Measurements from ENCODE around the gene CACHD1. TPM values are rescaled to one million over a fixed set of nuclear protein-coding genes. Genes with fewer than 3 reads are reported as not detected.

Gene CACHD1
- total RNA-seq, 5 donors from 2014 or later (not counting 1 experiment from before 2014, with no cell fraction given), result 0.49 to 7.3 (median 2.2) TPM

GRCh38 chr1:64685217-64685616, 215.3 kb downstream of the CACHD1 start:
- no CpG with 5 or more reads among the region's 1 CpG for WGBS (ENCODE audit: insufficient coverage)
- POLR2A ChIA-PET, result no interaction called here
- Histone ChIP-seq H3K27me3 (replicated peaks in 1 of 2; ENCODE audit: control insufficient read depth in 2 of 2, extremely low read depth in 1 of 2, insufficient read depth in 2 of 2, low read length in 1 of 2) (no peaks in the 10 kb centered on the region), H3K9me3 (no peaks in the 10 kb centered on the region), H3K36me3 (ENCODE audit: control insufficient read depth in 2 of 2, extremely low read depth in 1 of 2, insufficient read depth in 1 of 2, low read length in 1 of 2) (no peaks in the 10 kb centered on the region), H3K4me1 (ENCODE audit: control insufficient read depth in 1 of 2, extremely low read depth in 1 of 2, insufficient read depth in 2 of 2, low read length in 2 of 2) (no peaks in the 10 kb centered on the region), H3K4me3 (ENCODE audit: control insufficient read depth in 1 of 2, extremely low read depth in 1 of 2, low read length in 1 of 2) (no peak overlapping the region), H3K27ac (ENCODE audit: low read length) (no peak overlapping the region)
- CTCF ChIA-PET, result interaction anchor here (0.6 to 1.2 kb wide), 11 partner anchors 8 to 412 kb away, joined by 3 to 7 read pairs (median 4); no protein-coding TSS in a partner anchor
- H3K27ac Mint-ChIP-seq, result no peak overlapping the region
- no peaks in the 10 kb centered on the region for H3K27me3 Mint-ChIP-seq
- ATAC-seq (replicated peaks in 1 of 4) (no peak), DNase-seq (no peak)
- peaks cover 0 to 2% (median 0%) of the 10 kb centered on the region in 3 donors for H3K4me1 Mint-ChIP-seq
- no peak overlapping the region for H3K4me3 Mint-ChIP-seq
- no peaks in the 10 kb centered on the region for H3K36me3 Mint-ChIP-seq
- H3K9me3 Mint-ChIP-seq, result no peaks in the 10 kb centered on the region

- peaks cover 0 to 2% (median 0%) of the 10 kb centered on the region in 3 donors for H3K4me1 Mint-ChIP-seq
These were observed 215.9 kb downstream of the CACHD1 start for GRCh38 chr1:64685765-64686341.

GRCh38 chr1:64686828-64687724, 217.1 kb downstream of the CACHD1 start:
- WGBS (ENCODE audit: insufficient coverage), result 89% methylated on average over 3 of the region's 7 CpGs
- no peaks in the 10 kb centered on the region for H3K36me3 Mint-ChIP-seq
- Histone ChIP-seq H3K9me3 (no peaks in the 10 kb centered on the region), H3K36me3 (ENCODE audit: control insufficient read depth in 2 of 2, extremely low read depth in 1 of 2, insufficient read depth in 1 of 2, low read length in 1 of 2) (no peaks in the 10 kb centered on the region), H3K4me3 (ENCODE audit: control insufficient read depth in 1 of 2, extremely low read depth in 1 of 2, low read length in 1 of 2) (no peak overlapping the region), H3K27me3 (replicated peaks in 1 of 2; ENCODE audit: control insufficient read depth in 2 of 2, extremely low read depth in 1 of 2, insufficient read depth in 2 of 2, low read length in 1 of 2) (no peaks in the 10 kb centered on the region), H3K27ac (ENCODE audit: low read length) (no peak overlapping the region), H3K4me1 (ENCODE audit: control insufficient read depth in 1 of 2, extremely low read depth in 1 of 2, insufficient read depth in 2 of 2, low read length in 2 of 2) (no peaks in the 10 kb centered on the region)
- ChIA-PET CTCF (no interaction called here), POLR2A (no interaction called here)
- ATAC-seq (replicated peaks in 1 of 4) (peak in 3 of 4 experiments; percentile 64 to 70 (median 65)), DNase-seq (peak in 26 of 35 experiments; percentile 1 to 64 (median 10))
- no peak overlapping the region for H3K27ac Mint-ChIP-seq
- no peaks in the 10 kb centered on the region for H3K9me3 Mint-ChIP-seq
- peaks cover 0 to 5% of the 10 kb centered on the region in 2 donors for H3K27me3 Mint-ChIP-seq
- peaks cover 0 to 4% (median 2%) of the 10 kb centered on the region in 3 donors for H3K4me1 Mint-ChIP-seq
- H3K4me3 Mint-ChIP-seq, result no peak overlapping the region

More at GRCh38 chr1:64685765-64686341, 215.9 kb downstream of the CACHD1 start:
- no CpG with 5 or more reads among the region's 6 CpGs for WGBS (ENCODE audit: insufficient coverage)
- DNase-seq, result no peak
- no peak overlapping the region for H3K4me3 Mint-ChIP-seq
- no peak overlapping the region for H3K4me3 ChIP-seq (ENCODE audit: control insufficient read depth in 1 of 2, extremely low read depth in 1 of 2, low read length in 1 of 2)
- H3K27me3 Mint-ChIP-seq, result no peaks in the 10 kb centered on the region
- no peaks in the 10 kb centered on the region for H3K27me3 ChIP-seq (replicated peaks in 1 of 2; ENCODE audit: control insufficient read depth in 2 of 2, extremely low read depth in 1 of 2, insufficient read depth in 2 of 2, low read length in 1 of 2)
- POLR2A ChIA-PET, result interaction anchor here (0.7 kb wide), 2 partner anchors 139 to 353 kb away, joined by 4 to 5 read pairs; no protein-coding TSS in a partner anchor
- H3K36me3 Mint-ChIP-seq, result no peaks in the 10 kb centered on the region
- H3K4me1 ChIP-seq (ENCODE audit: control insufficient read depth in 1 of 2, extremely low read depth in 1 of 2, insufficient read depth in 2 of 2, low read length in 2 of 2), result no peaks in the 10 kb centered on the region
- H3K27ac ChIP-seq (ENCODE audit: low read length), result no peak overlapping the region
- H3K9me3 ChIP-seq, result no peaks in the 10 kb centered on the region
- no peak for ATAC-seq (replicated peaks in 1 of 4)
- no peak overlapping the region for H3K27ac Mint-ChIP-seq
- CTCF ChIA-PET, result interaction anchor here (0.6 to 1.2 kb wide), 10 partner anchors 9 to 467 kb away, joined by 3 to 7 read pairs (median 4); no protein-coding TSS in a partner anchor
- no peaks in the 10 kb centered on the region for H3K36me3 ChIP-seq (ENCODE audit: control insufficient read depth in 2 of 2, extremely low read depth in 1 of 2, insufficient read depth in 1 of 2, low read length in 1 of 2)
- no peaks in the 10 kb centered on the region for H3K9me3 Mint-ChIP-seq

- no peaks in the 10 kb centered on the region for H3K9me3 Mint-ChIP-seq
- H3K4me1 ChIP-seq (ENCODE audit: control insufficient read depth in 1 of 2, extremely low read depth in 1 of 2, insufficient read depth in 2 of 2, low read length in 2 of 2), result no peaks in the 10 kb centered on the region
- no peak for ATAC-seq (replicated peaks in 1 of 4)
- no peaks in the 10 kb centered on the region for H3K36me3 Mint-ChIP-seq
- no peaks in the 10 kb centered on the region for H3K27me3 ChIP-seq (replicated peaks in 1 of 2; ENCODE audit: control insufficient read depth in 2 of 2, extremely low read depth in 1 of 2, insufficient read depth in 2 of 2, low read length in 1 of 2)
- WGBS (ENCODE audit: insufficient coverage), result no CpG with 5 or more reads among the region's 3 CpGs
- no peak overlapping the region for H3K27ac Mint-ChIP-seq
- H3K27ac ChIP-seq (ENCODE audit: low read length), result no peak overlapping the region
- H3K9me3 ChIP-seq, result no peaks in the 10 kb centered on the region
- H3K4me3 Mint-ChIP-seq, result no peak overlapping the region
- H3K27me3 Mint-ChIP-seq, result peaks cover 0 to 5% of the 10 kb centered on the region in 2 donors
- H3K4me3 ChIP-seq (ENCODE audit: control insufficient read depth in 1 of 2, extremely low read depth in 1 of 2, low read length in 1 of 2), result no peak overlapping the region
- ChIA-PET POLR2A (no interaction called here), CTCF (interaction anchor here (0.7 to 1.2 kb wide), 2 partner anchors 11 to 13 kb away, joined by 3 read pairs; no protein-coding TSS in a partner anchor)
- H3K4me1 Mint-ChIP-seq, result peaks cover 0 to 4% (median 2%) of the 10 kb centered on the region in 3 donors
- peak in 1 of 35 experiments; percentile 8 for DNase-seq
- H3K36me3 ChIP-seq (ENCODE audit: control insufficient read depth in 2 of 2, extremely low read depth in 1 of 2, insufficient read depth in 1 of 2, low read length in 1 of 2), result no peaks in the 10 kb centered on the region
These were observed 217.9 kb downstream of the CACHD1 start for GRCh38 chr1:64687725-64688327.

- peaks cover 0 to 2% of the 10 kb centered on the region in 2 donors for H3K36me3 ChIP-seq (ENCODE audit: control insufficient read depth in 2 of 2, extremely low read depth in 1 of 2, insufficient read depth in 1 of 2, low read length in 1 of 2)
- no peak overlapping the region for H3K27ac ChIP-seq (ENCODE audit: low read length)
- no peaks in the 10 kb centered on the region for H3K9me3 ChIP-seq
- DNase-seq, result no peak
- no peaks in the 10 kb centered on the region for H3K36me3 Mint-ChIP-seq
- H3K4me3 ChIP-seq (ENCODE audit: control insufficient read depth in 1 of 2, extremely low read depth in 1 of 2, low read length in 1 of 2), result no peak overlapping the region
- H3K27me3 ChIP-seq (replicated peaks in 1 of 2; ENCODE audit: control insufficient read depth in 2 of 2, extremely low read depth in 1 of 2, insufficient read depth in 2 of 2, low read length in 1 of 2), result peaks cover 0 to 6% of the 10 kb centered on the region in 2 experiments
- no peaks in the 10 kb centered on the region for H3K9me3 Mint-ChIP-seq
- CTCF ChIA-PET, result interaction anchor here in 1 of 2 donors (0.5 kb wide), 1 partner anchor 1097 kb away, joined by 3 read pairs; no protein-coding TSS in a partner anchor
- ATAC-seq (replicated peaks in 1 of 4), result no peak
- POLR2A ChIA-PET, result interaction anchor here in 1 of 2 donors (0.6 kb wide), 1 partner anchor 137 kb away, joined by 3 read pairs; no protein-coding TSS in a partner anchor
- no peak overlapping the region for H3K27ac Mint-ChIP-seq
- H3K4me1 Mint-ChIP-seq, result peaks cover 0 to 4% (median 2%) of the 10 kb centered on the region in 3 donors
- 60% methylated on average over 1 of the region's 7 CpGs for WGBS (ENCODE audit: insufficient coverage)
- peaks cover 0 to 7% of the 10 kb centered on the region in 2 donors for H3K27me3 Mint-ChIP-seq
- no peak overlapping the region for H3K4me3 Mint-ChIP-seq
- H3K4me1 ChIP-seq (ENCODE audit: control insufficient read depth in 1 of 2, extremely low read depth in 1 of 2, insufficient read depth in 2 of 2, low read length in 2 of 2), result no peaks in the 10 kb centered on the region
These were observed 221.7 kb downstream of the CACHD1 start for GRCh38 chr1:64691626-64692025.

GRCh38 chr1:64692911-64693310, 223.0 kb downstream of the CACHD1 start:
- CTCF ChIA-PET, result no interaction called here
- no peaks in the 10 kb centered on the region for H3K9me3 Mint-ChIP-seq
- H3K4me1 ChIP-seq (ENCODE audit: control insufficient read depth in 1 of 2, extremely low read depth in 1 of 2, insufficient read depth in 2 of 2, low read length in 2 of 2), result no peaks in the 10 kb centered on the region
- H3K27ac ChIP-seq (ENCODE audit: low read length), result no peak overlapping the region
- no CpG with 5 or more reads among the region's 1 CpG for WGBS (ENCODE audit: insufficient coverage)
- peaks cover 0 to 6% of the 10 kb centered on the region in 2 experiments for H3K27me3 ChIP-seq (replicated peaks in 1 of 2; ENCODE audit: control insufficient read depth in 2 of 2, extremely low read depth in 1 of 2, insufficient read depth in 2 of 2, low read length in 1 of 2)
- POLR2A ChIA-PET, result no interaction called here
- H3K36me3 Mint-ChIP-seq, result no peaks in the 10 kb centered on the region
- no peaks in the 10 kb centered on the region for H3K9me3 ChIP-seq
- no peak overlapping the region for H3K4me3 ChIP-seq (ENCODE audit: control insufficient read depth in 1 of 2, extremely low read depth in 1 of 2, low read length in 1 of 2)
- H3K27ac Mint-ChIP-seq, result no peak overlapping the region
- no peak overlapping the region for H3K4me3 Mint-ChIP-seq
- ATAC-seq (replicated peaks in 1 of 4) (no peak), DNase-seq (no peak)
- H3K4me1 Mint-ChIP-seq, result peaks cover 0 to 2% (median 1%) of the 10 kb centered on the region in 3 donors
- H3K27me3 Mint-ChIP-seq, result peaks cover 0 to 7% of the 10 kb centered on the region in 2 donors
- H3K36me3 ChIP-seq (ENCODE audit: control insufficient read depth in 2 of 2, extremely low read depth in 1 of 2, insufficient read depth in 1 of 2, low read length in 1 of 2), result peaks cover 0 to 2% of the 10 kb centered on the region in 2 donors
